HFF-Myc (cell line): Measurements from ENCODE around the gene CSNK1A1L.
"Not testable (repeated sequence)": the region's sequence is repeated elsewhere in the genome, so short reads cannot be mapped to it uniquely, and the experiment has no call there.

Experiments used
- DNase-seq: peaks from one replicate; pipeline ENCODE4 v3.0.0-alpha.2; 2011; ENCODE audit warnings: low read depth; ENCODE audit errors: extremely low read depth
- H3K4me3 ChIP-seq: replicated peaks from 2 replicates; pipeline ENCODE4 v1.5.1; 2011; ENCODE audit warnings: low read depth, mild to moderate bottlenecking, control low read depth, low read length
- TF ChIP-seq, protein P1 (sequence below): IDR thresholded peaks from 2 replicates; pipeline ENCODE4 v1.5.1; 2012; ENCODE audit warnings: mild to moderate bottlenecking, low read depth, low read length, control low read depth; ENCODE audit errors: missing control alignments

The CSNK1A1L gene

DNA sequence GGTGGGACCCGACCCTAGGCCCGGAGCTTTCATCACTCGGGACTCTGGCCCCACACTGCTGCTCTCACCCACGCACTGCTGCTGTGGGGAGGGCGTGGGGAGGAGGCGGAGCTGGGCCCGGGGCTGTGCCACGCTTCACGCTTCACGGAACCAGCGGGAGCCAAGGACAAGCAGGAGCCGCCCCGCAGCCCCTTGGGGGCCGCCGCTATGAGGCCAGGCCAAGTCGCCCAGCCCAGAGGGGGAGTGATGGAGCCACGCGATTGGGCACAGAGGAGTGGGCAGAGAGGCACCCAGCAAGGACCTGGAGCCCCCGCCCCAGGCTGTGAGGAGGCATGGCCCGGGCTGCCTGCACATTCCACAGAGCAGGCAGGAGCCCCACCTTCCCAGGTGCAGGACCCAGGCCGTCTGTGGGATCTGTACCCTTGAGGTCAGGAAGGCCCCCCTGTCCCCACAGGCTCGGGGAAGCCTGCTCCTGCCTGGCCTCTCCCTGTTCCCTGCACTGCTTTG is 35.8 kb downstream of the CSNK1A1L start:
- TF ChIP-seq, protein P1, sequence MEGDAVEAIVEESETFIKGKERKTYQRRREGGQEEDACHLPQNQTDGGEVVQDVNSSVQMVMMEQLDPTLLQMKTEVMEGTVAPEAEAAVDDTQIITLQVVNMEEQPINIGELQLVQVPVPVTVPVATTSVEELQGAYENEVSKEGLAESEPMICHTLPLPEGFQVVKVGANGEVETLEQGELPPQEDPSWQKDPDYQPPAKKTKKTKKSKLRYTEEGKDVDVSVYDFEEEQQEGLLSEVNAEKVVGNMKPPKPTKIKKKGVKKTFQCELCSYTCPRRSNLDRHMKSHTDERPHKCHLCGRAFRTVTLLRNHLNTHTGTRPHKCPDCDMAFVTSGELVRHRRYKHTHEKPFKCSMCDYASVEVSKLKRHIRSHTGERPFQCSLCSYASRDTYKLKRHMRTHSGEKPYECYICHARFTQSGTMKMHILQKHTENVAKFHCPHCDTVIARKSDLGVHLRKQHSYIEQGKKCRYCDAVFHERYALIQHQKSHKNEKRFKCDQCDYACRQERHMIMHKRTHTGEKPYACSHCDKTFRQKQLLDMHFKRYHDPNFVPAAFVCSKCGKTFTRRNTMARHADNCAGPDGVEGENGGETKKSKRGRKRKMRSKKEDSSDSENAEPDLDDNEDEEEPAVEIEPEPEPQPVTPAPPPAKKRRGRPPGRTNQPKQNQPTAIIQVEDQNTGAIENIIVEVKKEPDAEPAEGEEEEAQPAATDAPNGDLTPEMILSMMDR = no peak
- DNase-seq = no peak

DNA sequence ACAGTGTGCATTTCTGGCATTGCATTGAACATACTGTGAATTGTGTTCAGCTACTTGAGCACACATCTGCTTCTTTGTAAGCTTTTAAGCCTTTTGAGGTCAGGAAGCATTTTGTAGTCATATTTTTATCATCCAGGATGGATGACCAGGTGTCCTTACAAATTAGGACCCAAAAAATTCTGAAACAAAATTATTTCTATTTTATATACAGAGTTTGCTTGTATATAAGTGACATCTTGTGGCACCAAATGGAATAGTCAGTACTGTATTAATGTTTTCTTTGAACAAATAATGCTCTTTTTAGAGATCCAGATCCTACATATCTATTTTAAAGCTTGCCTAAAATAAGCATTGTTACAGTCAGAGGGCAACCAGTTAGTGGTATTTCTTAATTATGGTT is 36.5 kb downstream of the CSNK1A1L start:
- TF ChIP-seq, protein P1 = no peak
- DNase-seq = no peak

More for the DNA sequence above, 35.8 kb downstream of the CSNK1A1L start:
- H3K4me3 ChIP-seq = no peak overlapping the region

DNA sequence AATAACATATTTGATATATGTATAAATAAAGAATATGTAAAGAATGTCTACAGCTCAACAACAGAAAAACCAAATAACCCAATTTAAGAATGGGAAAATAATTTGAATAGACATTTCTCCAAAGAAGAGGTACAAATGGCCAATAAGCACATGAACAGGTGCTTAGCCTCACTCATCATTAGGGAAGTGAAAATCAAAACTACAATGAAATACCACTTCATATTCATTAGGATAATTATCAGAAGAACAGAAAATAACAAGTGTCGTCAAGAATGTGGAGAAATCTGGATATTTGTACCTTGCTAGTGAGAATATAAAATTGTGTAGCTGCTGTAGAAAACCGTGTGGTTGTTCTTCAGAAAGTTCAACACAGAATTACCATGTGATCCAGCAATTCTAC is 37.6 kb downstream of the CSNK1A1L start:
- no peak for DNase-seq
- H3K4me3 ChIP-seq = no peak overlapping the region
- TF ChIP-seq, protein P1 = no peak

More for the DNA sequence above, 36.5 kb downstream of the CSNK1A1L start:
- no peak overlapping the region for H3K4me3 ChIP-seq

DNA sequence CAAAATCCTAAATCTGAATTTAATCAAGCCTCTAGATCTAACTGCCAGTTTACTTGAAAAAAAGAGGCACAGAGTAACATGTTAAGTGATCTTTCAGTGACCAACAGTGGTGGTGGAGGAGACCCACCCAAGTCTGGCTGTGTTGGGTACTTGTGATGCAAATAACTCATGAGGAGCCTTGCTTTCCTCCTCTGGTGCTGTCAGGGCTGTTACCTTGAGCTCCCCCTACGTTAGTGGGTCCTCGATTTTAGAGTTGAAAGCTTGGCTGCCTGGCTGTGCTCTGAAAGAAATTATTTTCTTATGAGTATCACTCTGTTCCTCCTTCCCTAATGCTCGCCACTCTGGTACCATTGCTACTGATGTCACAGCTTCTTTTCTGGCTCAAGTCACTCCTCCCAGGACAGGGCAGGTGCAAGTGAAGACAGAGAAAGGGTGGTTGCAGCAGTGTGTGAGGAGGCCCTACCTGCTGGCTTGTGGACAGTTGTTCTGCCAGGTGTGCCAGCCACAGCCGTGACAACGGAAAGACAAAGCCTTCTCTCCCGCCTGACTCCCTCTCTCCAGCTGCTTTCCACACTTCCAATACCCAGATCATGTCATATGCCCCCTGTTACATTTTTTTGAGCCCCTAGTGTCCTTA is 39.5 kb downstream of the CSNK1A1L start:
- no peak overlapping the region for H3K4me3 ChIP-seq
- DNase-seq = no peak
- TF ChIP-seq, protein P1 = no peak

DNA sequence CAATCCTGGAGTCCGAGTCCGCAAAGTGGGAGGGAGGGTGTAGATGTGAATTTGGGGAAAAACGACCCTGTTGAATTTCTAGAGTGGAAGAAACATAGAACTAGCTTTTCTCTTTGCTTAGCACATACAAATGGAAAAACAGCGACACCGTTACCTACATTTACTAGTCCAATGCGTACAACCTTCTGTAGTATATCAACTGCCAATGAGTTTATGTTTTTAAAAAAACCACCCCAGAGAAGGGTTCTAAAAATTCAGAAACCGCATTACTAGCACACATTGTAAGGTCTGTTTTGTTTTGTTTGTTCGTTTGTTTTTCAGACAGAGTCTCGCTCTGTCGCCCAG is 45.6 kb downstream of the CSNK1A1L start:
- peak overlapping the region; percentile 57 for H3K4me3 ChIP-seq
- TF ChIP-seq, protein P1 = no peak
- DNase-seq = no peak

DNA sequence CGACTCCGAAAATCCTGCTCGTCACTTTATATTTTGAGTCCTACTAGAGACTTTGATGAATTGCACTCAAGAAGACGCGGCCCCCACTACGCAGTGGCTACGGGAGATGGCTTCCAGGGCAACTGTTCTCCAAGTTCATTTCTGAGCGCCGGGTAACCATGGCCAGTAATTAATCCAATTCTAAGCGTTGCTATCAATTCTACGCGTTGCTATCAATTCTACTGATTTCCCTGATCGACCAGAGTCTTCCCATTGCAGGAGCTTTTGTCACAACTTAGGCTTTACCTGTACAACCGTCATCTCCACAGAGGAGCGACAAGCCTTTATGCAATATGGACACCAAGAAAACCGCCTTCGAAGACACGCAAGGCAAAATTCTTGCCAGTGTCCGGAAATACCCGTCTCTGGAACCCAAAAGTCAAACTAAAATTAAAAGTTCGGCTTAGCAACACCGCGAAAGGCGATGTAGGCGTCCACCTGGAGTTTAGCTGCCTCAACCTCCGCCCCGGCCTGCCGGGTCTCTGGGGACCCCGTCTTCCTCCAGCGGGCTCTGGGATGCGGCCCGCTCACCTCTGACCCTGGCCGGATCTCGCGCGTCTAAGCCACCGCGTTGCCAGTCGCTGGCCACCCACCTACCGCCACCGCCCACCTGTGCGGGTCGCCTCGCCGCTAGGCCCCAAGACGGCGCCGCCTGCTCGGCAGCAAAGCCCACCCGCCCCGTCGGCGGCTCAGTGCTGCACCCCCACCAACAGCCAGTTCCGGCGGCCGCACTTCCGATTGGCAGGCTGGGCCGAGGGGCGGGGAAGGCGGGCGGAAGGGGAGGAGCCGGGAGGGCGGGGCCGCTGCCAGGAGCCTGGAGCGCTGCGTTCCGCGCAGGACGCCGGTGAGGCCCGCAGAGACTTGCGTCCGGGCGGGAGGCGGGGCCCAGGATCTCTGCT is 46.3 kb downstream of the CSNK1A1L start, which contains the start of gene SUPT20H:
Gene SUPT20H (minus strand): TSS at position 779 of the 938 bp plus-strand sequence. CDS start 8,198 bp downstream, outside the sequence.
- DNase-seq = peak; percentile 49
- TF ChIP-seq, protein P1 = no peak
- H3K4me3 ChIP-seq = peak within 1 kb of the TSS; percentile 57

DNA sequence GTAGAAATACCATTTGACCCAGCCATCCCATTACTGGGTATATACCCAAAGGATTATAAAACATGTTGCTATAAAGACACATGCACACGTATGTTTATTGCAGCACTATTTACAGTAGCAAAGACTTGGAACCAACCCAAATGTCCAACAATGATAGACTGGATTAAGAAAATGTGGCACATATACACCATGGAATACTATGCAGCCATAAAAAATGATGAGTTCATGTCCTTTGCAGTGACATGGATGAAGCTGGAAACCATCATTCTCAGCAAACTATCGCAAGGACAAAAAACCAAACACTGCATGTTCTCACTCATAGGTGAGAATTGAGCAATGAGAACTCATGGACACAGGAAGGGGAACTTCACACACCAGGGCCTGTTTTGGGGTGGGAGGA is 49.2 kb downstream of the CSNK1A1L start:
- not testable (repeated sequence) for DNase-seq, H3K4me3 ChIP-seq
